Stimulated activated naive CD8-positive, alpha-beta T cell treated with anti-CD3 and anti-CD28 coated beads, Interleukin-15, Interleukin-2, amounts not matched to agents 100 ng/mL and 50 ng/mL, for 24 hours (primary cell): ENCODE measurements around the gene HJV.
"Not testable (repeated sequence)": the region's sequence is repeated elsewhere in the genome, so short reads cannot be mapped to it uniquely, and the experiment has no call there.

Experiments used
- H3K27ac Mint-ChIP-seq: one replicate; pipeline ENCODE4 v1.8.0; 2021; ENCODE audit warnings: mild to moderate bottlenecking, mixed read lengths
- H3K27me3 Mint-ChIP-seq: one replicate; pipeline ENCODE4 v1.8.0; 2021; ENCODE audit warnings: mixed read lengths
- H3K36me3 Mint-ChIP-seq: one replicate; pipeline ENCODE4 v1.8.0; 2021; ENCODE audit warnings: low read depth, mixed read lengths
- H3K4me1 Mint-ChIP-seq: one replicate; pipeline ENCODE4 v1.8.0; 2021; ENCODE audit warnings: low read depth, mixed read lengths
- H3K4me3 Mint-ChIP-seq: one replicate; pipeline ENCODE4 v1.8.0; 2021; ENCODE audit warnings: mild to moderate bottlenecking, mixed read lengths
- H3K9me3 Mint-ChIP-seq: one replicate; pipeline ENCODE4 v1.8.0; 2021; ENCODE audit warnings: mixed read lengths

Gene HJV

GRCh38 chr1:146021622-146022402 lies at the start of gene HJV:
Gene HJV (minus strand): TSS chr1:146021735. CDS start chr1:146020231, 1,504 bp downstream.
- H3K4me3 Mint-ChIP-seq, result no peak within 1 kb of the TSS
- no peaks in the 10 kb centered on the region for H3K36me3 Mint-ChIP-seq
- H3K9me3 Mint-ChIP-seq, result no peaks in the 10 kb centered on the region
- H3K4me1 Mint-ChIP-seq, result peaks cover 4% of the 10 kb centered on the region
- H3K27ac Mint-ChIP-seq, result no peak within 1 kb of the TSS
- peaks cover 58% of the 10 kb centered on the region for H3K27me3 Mint-ChIP-seq

GRCh38 chr1:146059148-146059547 lies 37.6 kb upstream of the HJV start:
- H3K4me3 Mint-ChIP-seq, H3K27ac Mint-ChIP-seq, H3K9me3 Mint-ChIP-seq, H3K27me3 Mint-ChIP-seq, H3K36me3 Mint-ChIP-seq, H3K4me1 Mint-ChIP-seq: not testable (repeated sequence)

- not testable (repeated sequence) for H3K36me3 Mint-ChIP-seq, H3K27me3 Mint-ChIP-seq, H3K9me3 Mint-ChIP-seq
- H3K27ac Mint-ChIP-seq, result peak overlapping the region; percentile 99
- H3K4me3 Mint-ChIP-seq, result peak overlapping the region; percentile 85
- H3K4me1 Mint-ChIP-seq, result peaks cover 32% of the 10 kb centered on the region
Measured at GRCh38 chr1:146051852-146052676, 30.5 kb upstream of the HJV start.

- H3K4me3 Mint-ChIP-seq, result peak overlapping the region; percentile 85
- H3K36me3 Mint-ChIP-seq, result no peaks in the 10 kb centered on the region
Measured at GRCh38 chr1:146051452-146051851, 29.9 kb upstream of the HJV start.

DNA sequence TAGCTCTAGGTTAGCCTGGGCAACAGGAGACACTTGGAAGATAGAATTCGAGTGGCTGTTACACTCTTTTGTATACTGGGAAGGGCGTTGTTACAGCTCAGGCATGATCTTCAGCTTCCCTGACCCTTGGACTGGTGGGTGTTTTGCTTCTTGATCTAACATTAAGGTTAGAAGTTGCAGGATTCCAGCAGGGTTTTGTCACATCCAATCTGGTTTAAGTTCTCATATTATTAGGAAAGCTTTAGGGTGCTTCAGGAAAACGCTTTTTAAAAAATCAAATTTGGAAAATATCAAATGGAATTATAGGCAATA lies 29.1 kb upstream of the HJV start:
- not testable (repeated sequence) for H3K36me3 Mint-ChIP-seq, H3K4me3 Mint-ChIP-seq, H3K9me3 Mint-ChIP-seq, H3K27me3 Mint-ChIP-seq
- Mint-ChIP-seq H3K4me1 (peaks cover 32% of the 10 kb centered on the region), H3K27ac (peak overlapping the region; percentile 31)

More at GRCh38 chr1:146051452-146051851, 29.9 kb upstream of the HJV start:
- Mint-ChIP-seq H3K4me1 (peaks cover 32% of the 10 kb centered on the region), H3K9me3 (no peaks in the 10 kb centered on the region), H3K27me3 (no peaks in the 10 kb centered on the region), H3K27ac (peak overlapping the region; percentile 99)

DNA sequence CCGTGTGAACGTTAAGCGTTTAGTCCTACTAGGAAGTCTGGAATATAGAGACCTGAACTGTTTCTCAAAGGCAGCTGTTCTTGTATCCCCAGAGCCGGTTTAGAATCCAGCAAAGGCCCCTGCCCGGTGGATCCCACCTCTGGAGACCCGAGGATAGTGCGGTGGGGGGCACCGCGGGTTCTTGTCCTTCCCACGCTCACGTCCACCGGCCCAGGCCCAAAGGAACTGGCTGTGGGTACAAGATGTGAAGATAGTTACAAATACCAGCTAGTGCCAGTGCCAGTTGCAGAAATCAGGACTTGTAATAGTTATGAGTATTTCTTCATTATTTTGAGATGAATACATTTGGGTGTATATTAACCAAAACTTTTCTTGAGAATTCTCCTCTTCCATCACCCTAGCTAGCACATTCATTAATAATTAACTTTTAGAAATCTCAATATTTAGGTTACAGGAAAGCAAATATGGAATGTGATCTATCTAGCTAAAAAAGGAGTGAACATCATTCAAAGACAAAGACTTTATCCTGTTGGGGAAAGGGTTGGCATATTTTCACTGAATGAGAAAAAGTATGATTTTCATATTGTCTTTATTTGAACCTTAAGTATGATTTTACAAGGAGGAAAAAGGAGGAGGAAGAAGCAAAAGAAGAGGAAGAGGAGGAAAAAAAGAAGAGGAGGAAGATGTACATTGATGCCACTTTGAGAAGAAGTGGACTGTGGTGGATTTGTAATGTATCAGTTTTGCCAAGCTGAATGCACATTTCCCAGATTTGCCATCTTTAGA lies 28.5 kb upstream of the HJV start:
- H3K27me3 Mint-ChIP-seq, H3K36me3 Mint-ChIP-seq, H3K27ac Mint-ChIP-seq, H3K9me3 Mint-ChIP-seq, H3K4me3 Mint-ChIP-seq: not testable (repeated sequence)
- H3K4me1 Mint-ChIP-seq, result peaks cover 32% of the 10 kb centered on the region

DNA sequence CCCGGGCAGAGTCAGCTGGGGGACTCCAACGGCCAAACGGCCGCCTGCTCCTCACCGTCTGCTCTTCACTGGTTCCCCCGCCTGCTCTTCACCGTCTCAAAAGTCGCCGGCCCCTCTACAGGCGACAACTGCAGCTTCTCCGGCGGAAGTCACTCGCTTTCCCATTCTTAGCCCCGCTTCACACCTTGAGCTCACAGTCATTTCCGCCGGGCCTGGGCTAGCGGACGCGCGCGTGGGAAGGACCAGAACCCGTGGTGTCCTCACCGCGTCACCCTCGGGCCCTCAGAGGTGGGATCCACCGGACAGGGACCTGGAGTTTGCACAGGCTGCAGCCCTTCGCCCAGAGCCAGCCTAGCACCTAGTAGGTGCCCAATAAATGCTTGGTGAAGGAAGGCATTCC lies 27.9 kb upstream of the HJV start:
- Mint-ChIP-seq H3K9me3 (no peaks in the 10 kb centered on the region), H3K4me1 (peaks cover 32% of the 10 kb centered on the region), H3K27ac (no peak overlapping the region), H3K27me3 (no peaks in the 10 kb centered on the region), H3K4me3 (no peak overlapping the region), H3K36me3 (no peaks in the 10 kb centered on the region)

DNA sequence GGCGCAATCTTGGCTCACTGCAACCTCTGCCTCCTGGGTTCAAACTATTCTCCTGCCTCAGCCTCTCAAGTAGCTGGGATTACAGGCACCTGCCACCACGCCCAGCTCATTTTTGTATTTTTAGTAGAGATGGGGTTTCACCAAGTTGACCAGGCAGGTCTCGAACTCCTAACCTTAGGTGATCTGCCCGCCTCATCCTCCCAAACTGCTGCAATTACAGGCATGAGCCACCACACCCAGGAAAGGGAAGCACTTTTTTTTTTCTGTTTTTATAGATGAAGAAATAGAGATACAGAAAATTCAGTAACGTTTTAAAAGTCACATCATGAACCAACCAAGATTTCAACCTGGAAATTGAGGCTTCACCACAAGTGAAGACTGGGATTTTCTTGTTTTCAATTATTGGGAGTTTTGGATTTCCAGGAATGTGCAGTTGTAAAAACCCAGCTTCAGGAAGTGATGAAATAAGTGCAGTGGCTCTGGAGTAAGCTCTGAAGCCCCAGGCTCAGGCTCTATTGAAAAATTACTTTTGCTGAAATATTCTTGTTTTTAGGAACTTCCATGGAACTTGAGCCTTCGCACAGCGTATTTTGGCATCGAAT lies 27.1 kb upstream of the HJV start:
- not testable (repeated sequence) for H3K27me3 Mint-ChIP-seq, H3K9me3 Mint-ChIP-seq, H3K36me3 Mint-ChIP-seq, H3K4me3 Mint-ChIP-seq, H3K27ac Mint-ChIP-seq
- peaks cover 32% of the 10 kb centered on the region for H3K4me1 Mint-ChIP-seq

DNA sequence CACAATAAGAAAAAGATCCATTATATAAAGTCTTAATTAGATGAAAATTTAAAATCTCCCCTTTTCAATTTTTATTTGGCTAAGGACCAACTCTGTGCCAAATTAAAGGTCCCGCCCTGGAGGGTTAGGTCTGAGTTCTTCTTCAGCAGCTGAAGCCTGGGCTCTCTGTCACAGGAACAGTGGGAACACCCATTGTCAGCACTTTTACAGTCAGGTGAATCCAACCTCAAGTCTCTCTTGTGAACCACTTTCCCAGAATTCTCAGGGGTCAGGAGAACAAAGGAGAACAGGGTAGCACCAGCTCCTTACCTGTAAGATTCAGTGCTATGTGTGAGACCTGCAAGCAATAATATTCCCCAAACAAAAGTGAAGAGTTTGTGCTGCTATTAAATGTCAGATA lies 25.1 kb upstream of the HJV start:
- no peaks in the 10 kb centered on the region for H3K9me3 Mint-ChIP-seq
- H3K36me3 Mint-ChIP-seq, result no peaks in the 10 kb centered on the region
- H3K27me3 Mint-ChIP-seq, result no peaks in the 10 kb centered on the region
- H3K4me3 Mint-ChIP-seq, result no peak overlapping the region
- no peak overlapping the region for H3K27ac Mint-ChIP-seq
- peaks cover 20% of the 10 kb centered on the region for H3K4me1 Mint-ChIP-seq

DNA sequence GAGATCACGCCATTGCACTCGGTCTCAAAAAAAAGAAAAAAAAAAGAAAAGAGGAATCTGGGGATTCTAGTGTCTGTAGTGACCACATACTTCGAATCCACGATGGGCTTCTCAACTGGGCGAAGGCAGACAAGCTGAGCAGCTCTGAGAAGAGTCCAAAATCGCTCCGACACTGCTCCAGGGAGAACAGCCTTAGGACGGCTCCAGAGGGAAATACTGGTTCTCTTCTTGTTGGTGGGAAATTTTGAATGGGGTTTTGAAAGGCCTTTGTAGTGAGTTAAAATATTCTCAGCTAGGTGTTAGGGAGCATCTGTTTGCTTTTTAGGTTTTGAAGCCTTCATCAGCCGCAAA lies 18.3 kb upstream of the HJV start:
- Mint-ChIP-seq H3K4me1 (peaks cover 43% of the 10 kb centered on the region), H3K9me3 (no peaks in the 10 kb centered on the region), H3K27ac (peak overlapping the region; percentile 92), H3K4me3 (no peak overlapping the region), H3K36me3 (peaks cover 13% of the 10 kb centered on the region), H3K27me3 (peaks cover 4% of the 10 kb centered on the region)

GRCh38 chr1:146036965-146037646 lies 15.6 kb upstream of the HJV start:
- no peaks in the 10 kb centered on the region for H3K9me3 Mint-ChIP-seq
- H3K4me3 Mint-ChIP-seq, result peak overlapping the region; percentile 89
- H3K4me1 Mint-ChIP-seq, result peaks cover 49% of the 10 kb centered on the region
- H3K27me3 Mint-ChIP-seq, result peaks cover 4% of the 10 kb centered on the region
- H3K27ac Mint-ChIP-seq, result peak overlapping the region; percentile 92
- peaks cover 13% of the 10 kb centered on the region for H3K36me3 Mint-ChIP-seq

GRCh38 chr1:146036241-146036964 lies 14.9 kb upstream of the HJV start:
- Mint-ChIP-seq H3K9me3 (no peaks in the 10 kb centered on the region), H3K27ac (peak overlapping the region; percentile 92), H3K36me3 (peaks cover 13% of the 10 kb centered on the region), H3K4me3 (peak overlapping the region; percentile 89), H3K4me1 (peaks cover 49% of the 10 kb centered on the region), H3K27me3 (peaks cover 4% of the 10 kb centered on the region)

- H3K36me3 Mint-ChIP-seq, result peaks cover 13% of the 10 kb centered on the region
- H3K27me3 Mint-ChIP-seq, result peaks cover 4% of the 10 kb centered on the region
- peaks cover 49% of the 10 kb centered on the region for H3K4me1 Mint-ChIP-seq
Measured at GRCh38 chr1:146035048-146035423, 13.5 kb upstream of the HJV start.

More at GRCh38 chr1:146035048-146035423, 13.5 kb upstream of the HJV start:
- H3K4me3 Mint-ChIP-seq, result peak overlapping the region; percentile 89
- H3K27ac Mint-ChIP-seq, result peak overlapping the region; percentile 90
- H3K9me3 Mint-ChIP-seq, result no peaks in the 10 kb centered on the region
